CD4-positive, alpha-beta T cell treated with Interleukin-4 for 4 hours (primary cell): ENCODE measurements around the gene ABCA12.

Source experiments
- DNase-seq: peaks from one replicate; pipeline ENCODE4 v3.0.0-alpha.2; 2020

ABCA12 gene

DNA sequence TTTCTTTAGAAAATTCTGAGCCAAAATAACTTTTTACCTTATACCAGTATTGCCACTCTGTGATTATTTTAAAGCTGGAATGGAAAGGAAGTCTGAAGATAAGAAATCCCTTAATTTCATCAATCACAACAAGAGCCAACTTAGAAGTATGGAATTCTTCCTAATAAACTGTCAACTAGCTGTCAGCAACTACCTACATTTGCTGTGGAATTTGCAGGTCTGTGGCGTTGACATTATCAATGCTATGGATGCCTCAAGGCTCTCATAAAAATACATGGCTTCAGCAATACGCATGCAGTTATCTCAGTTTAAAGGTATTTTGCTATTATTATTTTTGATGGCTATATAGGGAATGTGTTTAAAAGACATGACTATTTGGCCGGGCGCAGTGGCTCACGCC, 108.5 kb downstream of the ABCA12 start:
- DNase-seq: no peak

DNA sequence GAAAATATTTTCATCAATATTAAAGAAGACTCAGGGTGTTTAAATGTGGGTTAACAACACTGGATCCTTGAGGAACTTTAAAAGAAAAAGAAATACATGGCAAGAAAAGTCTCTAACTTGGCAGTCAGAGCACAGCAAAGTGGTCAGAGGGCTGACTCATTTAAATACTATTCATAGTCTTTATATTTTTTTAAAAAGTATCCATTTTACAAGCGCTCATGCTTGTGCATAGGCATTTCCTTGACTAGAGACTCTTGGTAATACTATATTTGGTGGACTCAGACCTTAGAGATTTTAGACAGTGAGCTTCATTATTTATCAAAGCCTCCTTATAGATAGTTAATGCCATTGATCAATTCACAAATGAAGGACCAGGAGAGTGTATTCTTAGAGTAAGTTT, 110.2 kb downstream of the ABCA12 start:
- no peak for DNase-seq

DNA sequence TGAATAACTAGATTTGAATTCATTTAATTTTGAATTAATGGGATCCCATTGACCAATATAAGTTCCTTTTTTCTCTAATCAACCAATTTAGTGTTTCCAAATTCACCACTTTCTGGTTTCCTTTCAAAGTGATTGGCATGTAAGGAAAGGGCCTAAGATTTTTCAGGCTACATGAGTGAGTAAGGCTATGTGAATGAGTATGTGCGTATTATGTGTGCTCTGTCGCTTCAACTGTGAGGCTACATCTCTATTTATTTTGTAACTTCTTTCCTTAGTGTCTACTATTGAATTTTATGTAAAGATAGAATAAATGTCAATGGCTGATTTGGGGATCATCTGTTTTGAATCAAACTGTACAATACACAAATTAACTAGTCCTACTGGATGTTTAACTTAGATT, 110.6 kb downstream of the ABCA12 start:
- no peak for DNase-seq

DNA sequence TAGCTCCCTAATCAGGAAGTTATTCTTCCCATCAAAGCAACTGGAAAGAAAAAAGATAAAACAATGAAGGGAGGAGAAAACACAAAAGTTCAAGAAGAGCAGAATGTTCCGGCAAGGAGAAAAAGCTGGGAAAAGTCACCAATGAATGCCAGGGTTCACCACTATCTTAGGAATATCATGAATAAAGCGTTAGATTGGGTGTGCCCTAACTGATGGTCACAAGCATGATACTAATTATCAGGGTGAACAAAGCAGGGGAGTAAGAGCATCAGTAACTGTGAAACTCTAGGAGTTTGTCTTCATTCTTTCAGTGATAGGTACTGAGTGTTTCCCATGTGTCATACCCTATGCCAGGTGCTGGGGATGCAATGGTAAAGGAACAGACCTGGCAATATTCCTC, 115.5 kb downstream of the ABCA12 start:
- no peak for DNase-seq

DNA sequence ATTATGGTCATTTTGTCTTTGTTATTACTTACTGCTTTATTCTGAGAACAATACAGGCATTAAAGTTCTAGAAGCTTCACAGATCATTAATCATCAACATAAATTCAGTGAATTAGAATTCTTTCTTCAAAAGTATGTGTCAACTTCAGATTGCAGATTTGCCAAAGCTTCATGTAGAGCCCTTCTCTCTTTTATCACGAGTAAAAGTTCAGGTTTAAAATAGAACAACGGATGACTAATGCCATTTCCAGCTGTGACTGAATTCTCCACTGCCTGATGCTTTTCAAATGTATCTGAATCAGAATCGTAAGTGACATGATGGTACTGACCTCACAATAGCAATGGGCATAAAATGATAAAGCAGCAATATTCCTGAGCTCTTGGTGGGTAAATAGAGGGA, 116.0 kb downstream of the ABCA12 start:
- no peak for DNase-seq

DNA sequence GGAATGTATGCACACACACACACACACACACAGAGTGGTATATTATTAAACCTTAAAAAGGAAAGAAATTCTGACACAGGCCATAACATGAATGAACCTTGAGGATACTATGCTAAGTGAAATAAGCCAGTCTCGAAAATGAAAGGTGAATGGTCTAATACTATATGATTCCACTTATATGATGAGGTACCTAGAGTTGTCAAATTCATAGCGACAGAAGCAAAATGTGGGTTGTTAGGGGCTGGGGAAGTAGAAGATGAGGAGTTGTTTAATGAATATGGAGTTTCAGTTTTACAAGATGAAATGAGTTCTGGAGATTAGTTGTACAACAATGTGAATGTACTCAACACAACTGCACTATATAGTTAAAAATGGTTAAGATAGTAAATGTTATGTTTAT, 118.1 kb downstream of the ABCA12 start:
- no peak for DNase-seq

DNA sequence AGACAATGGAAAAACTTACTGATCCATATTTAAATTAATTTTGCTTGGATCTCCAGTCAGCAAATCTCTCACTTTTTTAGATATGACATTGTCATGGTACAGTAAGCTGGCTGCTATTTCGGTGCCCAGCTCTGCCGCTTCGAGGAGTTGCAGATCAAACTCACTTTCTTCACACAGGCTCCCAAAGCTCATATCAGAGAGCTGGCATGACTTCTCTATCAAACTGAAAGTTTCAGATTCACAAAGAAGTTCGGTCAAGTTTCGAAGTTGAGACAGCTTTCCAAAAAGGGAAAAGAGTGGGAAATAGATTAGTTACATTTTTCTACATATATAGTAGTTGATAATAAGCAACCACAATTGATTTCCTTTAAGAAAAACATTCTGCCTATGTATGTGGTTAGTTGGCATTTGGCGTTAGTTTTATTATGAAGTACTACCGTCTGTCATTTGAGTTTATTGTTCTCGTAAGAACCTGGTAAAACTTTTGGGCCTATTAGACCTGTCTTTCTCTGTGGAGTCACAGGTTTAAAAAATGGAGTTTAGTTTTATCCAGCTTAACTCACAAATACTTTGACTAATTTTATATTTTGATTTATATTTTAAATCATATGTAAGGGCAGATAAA, 118.8 kb downstream of the ABCA12 start:
- DNase-seq: no peak

DNA sequence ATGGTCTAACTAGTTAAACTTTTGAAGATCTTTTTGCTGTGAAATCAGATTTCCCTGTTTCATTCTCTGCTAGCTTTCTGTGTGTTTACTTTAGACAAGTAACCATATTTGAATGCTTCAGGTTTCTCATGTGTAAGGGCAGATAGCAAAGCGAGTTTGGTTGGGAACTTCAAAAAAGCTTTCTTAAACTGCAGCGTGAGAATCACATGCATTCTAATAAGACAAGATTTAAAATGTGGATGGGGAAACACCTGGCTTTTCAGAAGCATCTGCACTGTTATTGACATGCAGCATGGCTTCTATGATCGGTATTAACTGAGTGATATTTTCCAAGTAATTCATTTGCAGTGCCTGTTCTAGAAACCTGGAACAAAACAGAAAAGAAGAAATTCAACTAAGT, 119.3 kb downstream of the ABCA12 start:
- no peak for DNase-seq

DNA sequence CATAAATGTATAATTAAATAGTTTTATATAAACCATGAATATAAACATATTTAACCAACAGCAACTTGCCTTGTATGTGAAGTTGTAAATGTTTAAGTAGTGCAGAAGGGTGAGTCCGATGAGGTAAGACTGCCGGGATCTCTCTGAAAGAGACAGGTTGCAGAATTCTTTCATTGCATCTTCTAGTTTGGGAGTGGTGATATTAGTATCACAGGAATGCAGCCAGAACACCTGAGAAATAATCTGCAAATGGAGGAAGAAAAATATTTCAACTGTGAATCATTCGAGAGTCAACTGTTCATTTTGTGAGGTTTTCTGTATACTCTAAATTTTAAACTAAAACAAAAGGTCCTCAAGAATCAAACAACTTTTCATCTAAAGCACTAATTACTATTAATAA, 123.0 kb downstream of the ABCA12 start:
- no peak for DNase-seq

DNA sequence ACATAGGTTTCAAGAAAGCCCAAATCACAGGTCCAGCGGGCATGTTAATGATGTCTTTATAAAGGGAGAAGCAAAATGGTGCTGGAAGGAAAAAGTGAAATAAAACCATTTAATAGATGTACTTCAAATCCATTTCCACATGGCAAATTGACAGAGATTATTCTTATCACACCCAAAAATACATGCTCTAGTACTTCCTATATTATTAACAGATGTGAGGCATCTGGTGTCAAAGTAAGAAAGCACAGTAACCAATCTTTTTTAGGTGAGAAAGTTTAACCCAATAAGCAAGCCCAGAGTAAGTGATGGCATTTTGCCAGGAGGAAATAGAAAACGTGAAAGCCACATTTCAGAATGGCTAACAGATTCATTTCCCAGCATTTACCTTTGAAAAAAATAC, 128.0 kb downstream of the ABCA12 start:
- DNase-seq: no peak

DNA sequence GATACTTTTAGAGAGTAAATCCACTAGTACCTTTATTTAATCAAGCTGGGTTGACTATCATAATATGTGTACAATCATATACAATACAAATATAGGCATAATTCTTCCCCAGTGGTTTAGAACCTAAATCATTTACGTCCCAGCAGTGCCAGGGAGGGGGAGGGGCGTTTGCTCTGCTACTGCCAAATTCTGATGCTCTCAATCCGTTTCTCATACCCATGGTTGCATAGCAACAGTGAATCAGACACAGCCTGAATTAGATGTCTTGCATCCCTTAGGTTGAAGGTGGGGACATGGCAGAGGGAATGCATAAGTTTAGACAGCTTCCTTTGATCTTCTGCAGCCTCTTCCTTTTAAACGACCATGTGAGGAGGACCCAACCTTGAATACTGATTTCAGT, 135.4 kb downstream of the ABCA12 start:
- no peak for DNase-seq

DNA sequence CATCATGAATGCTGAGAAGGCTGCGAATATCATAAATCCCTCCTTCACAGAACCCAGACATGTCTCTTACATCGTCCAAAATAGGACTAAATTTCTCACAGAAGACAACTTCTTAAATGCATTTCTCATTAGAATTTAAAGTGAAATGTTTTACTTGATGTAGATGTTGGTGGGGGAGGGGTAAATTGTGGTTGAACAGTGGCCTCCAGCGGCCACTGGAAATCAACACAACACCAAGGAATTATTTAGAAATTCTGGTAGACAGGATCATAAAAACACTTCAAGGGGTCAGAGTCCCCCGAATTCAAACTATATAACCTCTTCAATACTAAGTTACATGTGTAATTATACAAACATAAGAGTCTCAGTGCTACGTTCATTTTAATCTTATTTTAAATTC, 135.9 kb downstream of the ABCA12 start:
- DNase-seq: peak; percentile 6

DNA sequence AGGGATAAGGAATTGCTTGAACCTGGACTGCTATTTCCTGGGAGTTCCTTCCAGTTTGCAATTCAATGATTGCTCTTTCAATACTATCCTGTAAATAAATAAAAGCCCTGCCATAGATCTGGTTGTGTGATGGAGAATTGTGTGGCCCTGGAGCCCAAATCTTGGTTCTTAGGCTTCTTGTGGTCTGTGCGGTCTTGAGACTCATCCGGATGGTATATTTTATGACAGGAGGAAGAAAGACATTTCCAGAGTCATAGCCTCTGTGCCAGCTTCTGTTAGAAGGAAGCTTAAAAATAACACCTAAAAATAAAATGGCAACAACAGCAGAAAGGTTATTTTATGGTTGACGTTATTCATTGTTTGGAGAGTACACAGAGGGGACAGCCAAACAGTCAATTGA, 137.7 kb downstream of the ABCA12 start:
- DNase-seq: no peak

DNA sequence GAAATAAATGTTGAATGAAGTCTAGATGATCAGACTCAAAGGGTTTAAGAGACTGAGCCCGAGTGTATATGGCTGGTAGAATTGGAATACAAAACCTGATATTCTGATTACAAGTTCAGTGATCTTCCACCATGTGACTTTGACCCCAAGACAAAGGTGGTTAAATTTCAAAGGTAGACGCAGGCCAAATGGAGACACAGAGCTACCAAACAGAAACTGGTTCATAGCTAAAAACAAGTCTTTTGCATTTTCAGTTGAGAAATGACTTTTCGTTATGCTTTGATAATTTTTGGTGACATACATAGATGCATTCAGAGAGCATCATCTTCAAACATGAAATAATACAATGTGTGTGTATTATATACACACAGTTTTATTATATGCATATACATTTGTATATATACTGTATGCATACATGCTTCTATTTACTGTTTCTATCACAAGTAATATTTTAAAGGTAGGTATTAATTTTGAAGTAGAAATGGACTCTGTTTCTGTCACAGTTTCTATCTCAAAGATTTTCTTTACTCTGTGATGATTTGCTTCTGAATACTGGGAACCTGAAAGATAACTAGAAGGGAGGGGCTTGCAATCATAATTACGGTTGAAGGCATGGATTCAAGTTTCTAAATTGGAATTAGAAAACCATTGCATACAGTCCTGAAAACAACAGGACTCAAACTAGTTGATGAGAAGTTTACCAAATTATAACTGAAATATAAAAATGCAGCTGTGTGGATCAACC, 142.3 kb downstream of the ABCA12 start:
- DNase-seq: no peak

DNA sequence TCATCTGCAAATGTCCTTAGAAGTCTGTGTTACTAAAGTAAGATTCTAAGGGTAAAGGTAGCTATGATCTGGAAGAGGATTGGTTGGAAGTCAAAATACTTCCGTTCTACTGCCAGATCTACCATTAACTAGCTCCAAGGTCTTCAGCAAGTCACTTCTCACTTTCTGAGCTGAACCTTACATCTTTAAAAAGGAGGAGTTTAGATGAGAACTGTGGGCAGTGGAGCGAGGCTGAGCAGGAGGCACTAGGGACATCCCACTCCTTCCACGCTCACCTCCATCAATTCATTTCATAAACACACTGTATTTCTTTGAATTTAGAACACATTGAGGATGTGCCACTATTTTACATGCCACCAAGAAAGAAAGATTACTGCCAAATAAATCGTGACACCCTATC, 143.0 kb downstream of the ABCA12 start:
- no peak for DNase-seq

DNA sequence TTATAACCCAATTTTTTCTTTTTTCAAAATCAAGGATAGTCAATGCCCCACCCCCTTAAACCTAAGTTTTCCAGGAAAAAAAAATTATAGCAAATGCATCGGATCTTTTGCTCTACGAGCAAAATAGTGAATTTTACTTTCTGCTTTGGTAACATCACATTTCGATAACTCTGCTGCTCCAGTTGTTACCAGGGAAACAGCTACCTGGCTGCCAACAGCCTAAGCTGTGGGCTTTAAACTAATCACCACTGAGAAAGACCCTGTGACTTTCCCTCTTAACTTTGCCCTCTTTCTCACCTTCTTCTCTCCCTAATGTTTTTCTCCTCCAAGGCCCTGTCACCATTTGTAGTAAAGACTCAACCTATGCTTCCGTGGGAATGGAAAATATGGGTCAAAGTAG, 145.5 kb downstream of the ABCA12 start:
- DNase-seq: no peak

DNA sequence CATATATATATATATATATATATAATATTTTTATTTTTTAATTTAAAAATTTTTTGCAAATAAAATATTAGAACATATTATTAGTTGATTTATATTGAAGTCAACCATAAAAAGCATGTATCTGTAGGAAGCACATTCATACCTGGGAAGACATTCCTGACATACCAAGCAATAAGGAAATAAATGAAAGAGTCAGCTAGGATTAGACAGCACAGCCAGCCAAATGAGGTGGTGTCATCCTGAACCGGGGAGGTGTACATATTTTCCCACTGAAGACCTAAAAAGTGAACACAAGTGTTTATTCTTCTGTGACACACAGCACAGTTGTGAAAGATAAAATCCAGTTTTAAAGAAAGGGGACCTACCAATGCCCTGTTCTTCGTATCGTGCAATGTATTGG, 149.2 kb downstream of the ABCA12 start:
- DNase-seq: no peak

DNA sequence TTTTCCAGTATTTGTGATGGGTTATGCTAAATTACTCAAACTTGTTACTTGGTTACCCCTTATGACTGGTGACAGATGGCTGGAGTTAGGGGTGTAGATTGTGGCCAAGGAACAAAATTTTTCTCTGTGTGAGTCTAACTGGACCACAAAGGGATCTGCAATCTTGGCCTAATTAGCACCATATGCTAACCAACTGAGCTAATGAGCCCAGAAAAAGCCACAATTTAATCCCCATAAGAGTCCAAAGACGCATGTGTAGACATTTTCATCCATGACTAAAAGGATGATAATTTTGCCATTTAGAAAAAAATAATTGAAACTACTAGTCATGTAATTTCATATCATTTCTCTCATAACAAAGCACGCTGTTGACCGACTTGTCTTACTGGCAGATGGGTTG, 151.2 kb downstream of the ABCA12 start:
- DNase-seq: no peak

DNA sequence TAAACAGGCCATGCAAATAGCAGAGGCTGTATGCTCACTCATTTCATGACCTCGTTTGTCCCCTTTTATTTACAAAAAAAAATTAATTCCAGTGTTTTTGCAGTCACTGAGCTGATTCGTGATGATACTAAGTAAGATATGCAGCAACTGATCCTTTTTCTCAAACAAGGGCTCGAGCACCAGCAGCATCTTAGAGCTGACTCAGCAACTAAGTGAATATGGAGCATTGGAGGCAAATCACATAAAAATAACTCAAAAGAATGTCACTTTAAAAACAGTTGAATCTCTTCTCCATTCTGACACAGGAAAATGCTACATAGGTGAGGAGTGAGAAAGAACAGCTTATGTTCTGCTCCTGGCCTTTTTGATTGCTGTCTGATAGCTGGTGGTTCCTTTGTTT, 152.8 kb downstream of the ABCA12 start:
- DNase-seq: no peak

DNA sequence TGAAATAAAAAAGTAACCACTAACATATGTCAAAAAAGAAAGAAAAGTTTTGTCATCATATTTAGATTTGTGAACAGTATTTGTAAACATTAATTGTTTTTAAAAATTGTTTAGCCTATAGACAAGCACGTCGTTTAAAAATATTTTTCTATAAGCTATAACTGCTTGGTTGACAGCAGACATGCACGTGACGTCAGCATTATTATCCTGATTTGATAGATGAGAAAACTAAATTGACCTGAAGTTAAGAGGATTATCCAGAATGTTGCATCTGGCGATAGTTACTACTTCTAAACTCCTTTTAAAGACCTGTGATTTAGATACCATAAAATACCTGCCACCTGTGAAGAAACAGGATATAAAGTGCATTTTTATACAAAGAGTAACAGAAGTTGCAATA, 172.0 kb downstream of the ABCA12 start:
- no peak for DNase-seq

DNA sequence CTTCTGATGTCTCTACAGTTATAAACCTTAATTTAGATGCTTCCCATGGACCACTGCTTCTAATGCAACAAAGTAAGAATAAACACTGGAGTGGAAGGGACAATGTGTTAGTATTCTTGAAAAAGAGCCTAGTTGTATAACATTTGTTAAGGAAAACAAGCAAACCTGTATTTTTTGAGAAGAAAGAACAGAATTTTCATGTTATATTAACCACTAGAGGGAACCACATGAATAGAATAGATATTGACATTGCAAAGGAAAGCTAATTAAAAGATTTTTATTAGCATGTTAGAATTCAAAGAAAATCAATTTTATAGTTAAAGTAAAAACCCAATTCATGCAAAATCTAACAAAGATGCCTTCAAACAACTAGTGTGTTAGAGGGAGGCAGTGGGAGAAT, 177.7 kb downstream of the ABCA12 start:
- no peak for DNase-seq

DNA sequence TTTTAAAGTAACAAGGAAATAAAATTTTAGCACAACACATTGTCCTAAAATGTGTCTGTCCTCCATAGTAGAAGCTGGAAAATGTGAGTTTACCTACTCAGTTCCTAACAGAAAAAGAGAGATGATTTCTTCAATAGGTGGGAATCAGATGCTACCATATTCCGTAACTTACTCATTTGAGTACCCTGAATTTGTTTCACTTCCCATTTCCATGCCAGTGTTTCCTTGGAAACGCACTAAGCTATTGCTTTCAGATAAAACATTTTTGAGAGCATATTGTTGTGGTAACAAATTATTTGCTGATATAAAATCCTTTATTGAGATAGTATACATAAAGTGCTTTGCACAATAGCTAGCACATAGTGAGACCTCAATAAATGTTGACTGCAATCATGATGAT, 191.5 kb downstream of the ABCA12 start:
- DNase-seq: no peak

DNA sequence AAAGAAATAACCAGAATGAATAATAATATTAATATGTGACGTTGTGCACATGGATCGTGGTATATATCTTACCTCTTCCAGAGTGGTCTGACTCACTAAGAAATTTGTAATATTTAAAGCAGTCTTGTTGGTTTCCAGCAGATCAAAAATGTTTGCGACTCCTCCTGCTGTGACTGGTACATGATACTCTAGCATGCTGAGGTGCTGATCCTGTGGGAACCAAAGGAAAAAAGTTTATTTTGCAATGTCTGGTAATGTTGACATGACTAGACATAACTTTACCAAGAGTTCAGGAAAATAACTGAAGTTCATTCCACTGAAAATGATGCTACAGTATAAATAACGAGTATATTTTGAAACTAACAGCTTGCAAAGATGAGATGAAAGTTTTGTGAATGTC, 204.4 kb downstream of the ABCA12 start:
- DNase-seq: no peak

DNA sequence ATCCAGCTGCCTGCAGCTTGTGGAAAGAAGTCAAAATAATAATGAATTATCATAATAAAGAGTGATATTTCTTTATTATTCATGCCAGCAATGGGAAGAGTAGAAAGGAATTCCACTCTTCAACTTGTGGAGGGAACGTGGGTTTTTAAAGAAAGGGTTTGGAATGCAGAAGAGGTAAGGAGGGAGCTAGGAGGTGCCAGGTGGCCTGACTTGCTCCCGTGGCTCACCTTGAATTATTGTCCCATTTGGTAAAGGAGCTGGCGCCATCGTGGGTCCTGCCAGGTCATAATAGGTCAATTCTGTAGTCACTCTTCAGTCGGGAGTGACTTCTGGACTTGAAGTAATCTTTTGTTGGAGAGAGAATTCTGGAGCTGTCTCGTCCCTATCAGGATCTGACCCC, 233.8 kb downstream of the ABCA12 start:
- no peak for DNase-seq

DNA sequence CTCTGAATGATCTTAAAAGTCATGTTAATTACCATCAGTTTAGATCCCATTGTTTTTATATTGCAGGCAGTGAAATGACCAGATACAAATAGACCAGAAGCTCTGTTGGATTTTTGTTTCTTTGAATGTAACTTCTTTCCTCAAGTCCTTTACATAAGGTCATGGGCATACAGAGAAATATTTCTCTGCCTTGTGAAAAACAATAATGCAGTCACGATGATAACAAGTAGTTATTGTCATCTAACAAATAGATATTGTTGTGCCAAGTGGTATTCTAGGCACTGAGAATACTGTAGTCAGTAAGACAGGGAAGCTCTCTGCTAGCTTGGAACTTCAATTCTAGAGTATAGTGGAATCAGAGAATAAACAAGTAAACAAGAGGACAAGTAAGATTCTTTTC, 234.2 kb downstream of the ABCA12 start:
- no peak for DNase-seq
